OCI-M1 (cell line): ENCODE measurements around the gene TMEM234.
"Not testable (repeated sequence)": the region's sequence is repeated elsewhere in the genome, so short reads cannot be mapped to it uniquely, and the experiment has no call there.

Experiments used
- DNase-seq: peaks from one replicate; lab custom pipeline; 2025; lab: John Stamatoyannopoulos, UW

Gene TMEM234

DNA sequence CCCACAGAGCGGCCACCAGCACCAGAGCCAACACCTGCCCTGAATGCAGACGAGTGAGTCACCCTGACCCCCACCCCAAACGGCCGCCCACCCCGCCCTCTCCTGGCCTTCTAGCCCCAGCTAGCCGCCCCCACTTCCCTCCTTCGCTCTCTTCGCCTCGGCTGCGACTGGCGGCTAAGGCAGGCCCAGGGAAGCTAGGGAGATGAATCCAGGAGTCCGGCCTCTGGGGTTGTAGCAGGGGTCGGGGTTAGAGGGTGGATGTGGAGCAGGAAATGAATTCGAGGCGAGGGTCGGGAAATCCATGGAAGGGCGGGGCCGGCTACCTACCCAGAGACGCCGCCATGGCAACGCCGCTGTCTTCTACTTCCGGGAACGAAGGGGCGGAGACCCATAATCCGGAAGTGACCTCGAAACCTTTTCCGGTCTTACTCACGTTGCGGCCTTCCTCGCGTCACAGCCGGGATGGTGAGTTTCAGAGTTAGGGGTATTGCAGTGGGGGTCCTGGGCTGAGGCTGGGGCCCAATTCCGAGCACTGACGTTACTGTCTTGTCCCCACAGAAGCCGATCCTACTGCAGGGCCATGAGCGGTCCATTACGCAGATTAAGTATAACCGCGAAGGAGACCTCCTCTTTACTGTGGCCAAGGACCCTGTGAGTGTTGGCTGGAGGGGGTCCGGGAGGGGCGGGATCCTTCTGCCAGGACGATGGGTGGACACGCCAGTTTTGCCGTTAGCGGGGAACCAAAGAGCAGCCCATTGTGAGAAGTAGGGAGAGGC lies at the start of gene TMEM234, which contains the start of gene EIF3I:
Gene TMEM234 (minus strand): TSS at position 374 of the 776 bp plus-strand sequence. CDS start 31 bp downstream, at position 343.
Gene EIF3I (plus strand): TSS at position 428 of the 776 bp plus-strand sequence. CDS start 35 bp downstream, at position 463.
- DNase-seq, result peak; percentile 94

DNA sequence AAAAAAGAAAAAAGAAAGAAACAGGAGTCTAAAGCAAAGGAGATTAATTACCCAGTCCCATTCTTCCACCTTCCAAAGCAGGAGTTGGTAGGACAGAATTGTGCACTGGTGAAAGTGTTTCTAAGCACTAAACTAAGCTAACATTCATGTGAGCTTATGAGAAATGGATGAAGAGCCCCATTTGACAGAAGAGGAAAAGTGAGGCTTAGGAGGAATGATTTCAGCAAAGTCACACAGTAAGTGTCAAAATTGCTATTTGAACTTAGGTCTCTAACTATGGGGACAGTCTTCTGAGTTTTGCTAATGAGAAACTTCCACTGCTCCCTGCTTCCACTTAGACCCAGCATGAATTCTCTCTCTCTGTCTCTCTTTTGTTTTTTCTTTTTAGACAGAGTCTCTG lies 47.6 kb upstream of the TMEM234 start:
- DNase-seq, result no peak

DNA sequence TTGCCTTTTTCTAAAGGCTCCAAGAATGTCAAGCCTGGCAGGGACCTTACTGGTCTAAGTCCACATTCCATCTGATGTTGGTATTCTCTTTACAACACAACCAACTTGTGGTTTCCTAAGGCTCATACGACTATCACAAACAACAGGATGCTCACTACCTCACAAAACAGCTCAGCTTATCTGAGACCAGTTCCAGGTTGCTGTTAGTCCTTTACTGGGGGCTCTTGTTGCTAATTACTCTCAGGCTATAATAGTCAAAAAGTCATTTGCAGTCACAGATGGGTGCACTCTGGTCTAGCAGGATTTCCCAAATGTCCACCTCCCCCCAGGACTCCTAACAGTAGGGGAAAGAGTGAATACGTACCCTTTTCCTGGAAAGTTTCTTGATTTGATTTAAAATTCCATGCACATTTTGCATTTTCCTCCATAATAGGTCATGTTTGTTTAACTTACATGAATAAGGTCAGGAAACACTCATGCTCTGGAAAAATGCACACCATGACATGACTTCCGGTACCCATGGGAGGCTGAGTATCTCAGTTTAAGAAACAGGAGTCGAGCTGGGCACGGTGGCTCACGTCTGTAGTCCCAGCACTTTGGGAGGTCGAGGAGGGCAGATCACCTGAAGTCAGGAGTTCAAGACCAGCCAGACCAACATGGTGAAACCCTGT lies 44.9 kb upstream of the TMEM234 start:
- no peak for DNase-seq

DNA sequence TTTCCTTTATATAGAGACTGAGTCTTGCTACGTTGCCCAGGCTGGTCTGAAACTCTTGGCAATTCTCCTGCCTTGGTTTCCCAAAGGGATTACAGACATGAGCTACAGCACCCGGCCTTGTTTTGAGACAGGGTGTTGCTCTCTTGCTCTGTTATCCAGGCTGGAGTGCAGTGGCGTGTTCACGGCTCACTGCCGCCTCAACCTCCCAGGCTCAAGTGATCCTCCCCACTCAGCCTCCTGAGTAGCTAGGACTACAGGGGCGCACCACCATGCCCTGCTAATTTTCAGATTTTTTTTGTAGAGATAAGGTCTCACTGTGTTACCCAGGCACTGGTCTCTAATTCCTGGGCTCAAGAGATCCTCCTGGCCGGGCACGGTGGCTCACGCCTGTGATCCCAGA lies 43.7 kb upstream of the TMEM234 start:
- no peak for DNase-seq

DNA sequence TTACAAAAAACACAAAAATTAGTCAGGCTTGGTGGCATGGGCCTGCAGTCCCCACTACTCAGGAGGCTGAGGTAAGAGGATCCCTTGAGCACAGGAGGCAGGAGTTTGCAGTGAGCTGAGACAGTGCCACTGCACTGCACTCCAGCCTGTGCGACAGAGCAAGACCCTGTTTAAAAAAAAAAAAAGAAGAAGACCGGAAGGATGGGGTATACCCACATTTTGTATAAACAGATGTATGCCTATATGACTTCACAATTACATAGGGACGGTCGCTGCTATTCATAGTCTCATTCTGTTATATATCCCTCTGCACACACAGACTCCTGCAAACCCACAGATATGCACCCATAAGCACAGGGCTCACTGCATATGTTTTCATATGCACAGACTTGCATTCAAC lies 41.6 kb upstream of the TMEM234 start:
- no peak for DNase-seq

DNA sequence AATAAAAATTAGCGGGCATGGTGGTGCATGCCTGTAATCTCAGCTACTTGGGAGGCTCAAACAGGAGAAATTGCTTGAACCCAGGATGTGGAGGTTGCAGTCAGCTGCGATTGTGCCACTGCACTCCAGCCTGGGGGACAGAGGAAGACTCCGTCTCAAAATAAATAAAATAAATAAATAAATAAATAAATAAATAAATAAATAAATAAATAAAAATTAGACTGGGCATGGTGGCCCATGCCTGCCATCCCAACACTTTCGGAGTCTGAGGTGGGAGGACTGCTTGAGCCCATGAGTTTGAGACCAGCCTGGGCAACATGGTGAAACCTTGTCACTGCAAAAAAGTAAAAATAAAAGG lies 41.1 kb upstream of the TMEM234 start:
- DNase-seq, result not testable (repeated sequence)

DNA sequence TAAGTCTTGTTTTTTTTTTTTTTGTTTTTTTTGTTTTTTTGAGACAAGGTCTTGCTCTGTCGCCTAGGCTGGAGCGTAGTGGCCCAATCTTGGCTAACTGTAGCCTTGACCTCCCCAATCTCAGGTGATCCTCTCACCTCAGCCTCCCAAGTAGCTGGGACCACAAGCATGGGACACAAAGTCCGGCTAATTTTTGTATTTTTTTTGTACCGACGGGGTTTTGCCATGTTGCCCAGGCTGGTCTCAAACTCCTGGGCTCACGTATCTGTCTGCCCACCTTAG lies 35.0 kb upstream of the TMEM234 start:
- DNase-seq, result no peak

DNA sequence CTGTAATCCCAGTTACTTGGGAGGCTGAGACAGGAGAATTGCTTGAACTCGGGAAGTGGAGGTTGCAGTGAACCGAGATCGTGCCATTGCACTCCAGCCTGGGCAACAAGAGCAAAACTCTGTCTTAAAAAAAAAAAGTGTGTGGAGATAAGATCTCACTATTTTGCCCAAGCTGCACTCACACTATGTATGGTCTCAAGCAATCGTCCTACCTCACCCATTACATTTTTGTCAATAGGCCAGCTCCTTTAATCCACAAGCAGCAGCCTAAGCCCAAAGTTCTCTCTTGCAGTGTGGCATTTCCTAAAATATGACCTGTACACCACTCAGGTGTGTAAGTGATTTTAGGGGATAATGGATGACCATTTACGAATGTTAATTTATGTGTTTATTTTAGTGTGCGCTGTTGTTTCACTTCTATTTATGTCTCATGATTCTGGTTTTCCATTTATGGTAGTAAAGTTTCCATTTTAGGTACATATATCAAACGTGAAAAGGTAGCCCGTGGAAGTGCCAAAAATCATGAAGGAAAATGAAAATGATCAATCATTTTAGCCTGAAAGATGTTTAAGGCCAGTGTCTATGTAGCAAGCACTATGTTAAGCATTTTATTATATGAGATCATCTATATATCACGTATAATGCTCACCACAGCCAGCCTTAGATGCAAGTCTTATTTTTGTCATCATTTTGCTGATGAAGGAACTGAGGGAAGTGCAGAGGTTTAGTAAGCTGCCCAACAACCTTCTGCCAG lies 34.5 kb upstream of the TMEM234 start:
- no peak for DNase-seq

DNA sequence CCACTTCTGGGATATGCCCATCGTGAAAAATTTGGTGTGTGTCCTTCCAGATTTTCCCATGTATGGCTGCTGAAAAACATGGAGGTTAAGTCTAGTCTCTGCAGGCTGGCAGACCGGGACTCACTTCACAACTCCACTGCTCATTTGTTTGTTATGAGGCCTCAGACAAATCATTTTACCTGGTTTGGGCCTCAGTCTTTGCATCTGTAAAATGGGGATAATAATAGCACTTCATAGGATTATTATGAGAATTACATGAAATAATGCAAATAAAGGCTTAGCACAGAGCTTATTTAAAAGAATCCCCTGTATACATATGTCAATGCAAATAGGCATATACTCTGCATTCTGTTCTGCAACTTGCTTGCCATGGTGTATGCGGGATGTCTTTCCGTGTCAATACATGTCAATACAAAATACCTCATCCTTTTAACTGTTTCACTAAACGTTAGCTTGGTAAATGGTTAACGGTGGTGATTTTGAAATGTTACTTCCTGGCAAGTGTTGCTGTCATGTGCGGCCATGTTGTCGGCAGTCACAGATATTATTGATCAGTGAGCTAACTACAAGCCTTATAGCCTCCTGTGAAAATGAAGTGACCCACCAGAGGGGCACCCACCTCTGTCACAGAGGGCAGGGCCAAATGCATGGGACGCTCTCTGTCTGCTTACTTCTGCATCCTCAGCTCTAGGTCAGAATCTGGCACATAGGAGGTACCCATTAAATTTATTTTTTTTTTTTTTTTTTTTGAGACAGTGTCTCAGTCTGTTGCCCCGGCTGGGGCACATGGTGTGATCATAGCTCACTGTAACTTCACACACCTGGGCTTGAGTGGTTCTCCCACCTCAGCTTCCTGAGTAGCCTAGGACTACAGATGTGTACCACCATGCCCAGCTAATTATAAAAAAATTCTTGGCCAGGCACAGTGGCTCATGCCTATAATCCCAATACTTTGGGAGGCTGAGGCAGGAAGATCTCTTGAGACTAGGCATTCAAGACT lies 33.2 kb upstream of the TMEM234 start:
- no peak for DNase-seq

DNA sequence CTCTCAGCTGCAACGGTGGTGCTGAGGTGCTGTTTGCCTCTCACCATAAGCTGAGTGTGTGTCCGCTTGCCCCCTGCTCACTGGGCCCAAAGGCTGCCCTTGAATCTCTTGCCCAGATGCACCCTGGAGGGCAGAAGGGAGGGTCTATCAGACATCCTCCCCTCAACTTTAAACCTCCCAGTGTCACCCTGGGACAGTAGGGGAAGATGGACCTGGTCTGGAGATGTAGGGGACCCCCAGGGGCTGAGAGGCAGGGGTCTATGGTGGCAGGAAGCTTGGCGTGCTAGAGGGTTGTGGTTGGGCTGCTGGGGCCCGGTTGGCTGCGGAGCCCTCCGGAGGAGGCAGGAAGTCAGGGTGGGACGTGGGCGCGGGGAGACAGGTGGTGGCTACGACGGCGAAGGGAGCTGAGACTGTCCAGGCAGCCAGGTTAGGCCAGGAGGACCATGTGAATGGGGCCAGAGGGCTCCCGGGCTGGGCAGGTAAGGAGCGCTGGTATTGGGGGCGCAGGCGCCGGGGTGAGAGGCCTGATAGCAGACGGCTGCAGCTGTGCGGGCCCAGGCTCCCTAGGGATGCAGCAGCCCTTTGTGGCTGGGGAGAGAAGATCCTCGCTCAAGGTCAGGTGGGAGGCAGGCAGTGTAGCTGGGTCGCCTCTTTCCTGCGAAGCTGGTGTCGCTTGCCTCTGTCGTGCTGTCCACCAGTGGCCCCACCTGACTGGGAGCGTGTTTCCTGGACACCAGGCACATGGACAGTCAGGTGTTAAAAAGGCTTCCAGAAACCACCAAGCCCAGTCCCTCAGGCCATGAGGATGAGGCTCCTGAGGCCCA lies 29.0 kb upstream of the TMEM234 start, which contains the start of gene LCK:
Gene LCK (plus strand): TSS at position 373 of the 824 bp plus-strand sequence. CDS start 23,065 bp downstream, outside the sequence.
- DNase-seq, result no peak

DNA sequence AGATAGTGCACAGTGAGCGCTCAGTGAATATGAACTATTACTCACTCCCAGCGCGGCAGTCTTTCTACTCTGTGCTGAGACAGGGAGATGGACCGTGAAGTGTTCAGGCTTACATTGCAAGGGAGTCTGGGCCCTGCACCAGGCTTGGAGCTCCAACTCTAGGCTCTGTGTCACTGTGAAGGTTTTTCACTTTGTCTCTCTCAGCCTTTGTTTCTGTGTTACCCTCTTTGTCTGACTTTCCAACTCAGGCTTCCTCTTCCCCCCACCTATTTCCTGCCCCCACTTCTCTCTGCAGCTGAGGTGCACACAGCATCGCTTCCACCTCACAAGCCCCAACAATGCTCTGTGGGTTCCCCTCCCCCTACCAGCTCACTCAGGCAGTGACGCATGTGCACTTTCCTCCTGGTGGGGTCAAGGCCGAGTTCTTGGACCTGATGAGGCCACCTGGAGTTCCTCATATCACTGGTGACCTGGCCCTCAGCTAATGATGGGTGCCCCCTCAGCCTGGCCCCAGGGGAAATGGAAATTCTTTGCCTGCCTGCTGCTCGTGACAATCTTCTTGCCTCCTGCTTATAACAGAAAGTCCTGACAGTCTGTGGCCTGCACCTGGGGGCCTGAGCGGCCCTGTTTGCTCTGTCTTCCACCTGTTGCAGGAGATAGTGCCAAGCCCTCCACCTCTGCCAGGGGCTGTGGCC lies 27.8 kb upstream of the TMEM234 start:
- DNase-seq, result no peak

DNA sequence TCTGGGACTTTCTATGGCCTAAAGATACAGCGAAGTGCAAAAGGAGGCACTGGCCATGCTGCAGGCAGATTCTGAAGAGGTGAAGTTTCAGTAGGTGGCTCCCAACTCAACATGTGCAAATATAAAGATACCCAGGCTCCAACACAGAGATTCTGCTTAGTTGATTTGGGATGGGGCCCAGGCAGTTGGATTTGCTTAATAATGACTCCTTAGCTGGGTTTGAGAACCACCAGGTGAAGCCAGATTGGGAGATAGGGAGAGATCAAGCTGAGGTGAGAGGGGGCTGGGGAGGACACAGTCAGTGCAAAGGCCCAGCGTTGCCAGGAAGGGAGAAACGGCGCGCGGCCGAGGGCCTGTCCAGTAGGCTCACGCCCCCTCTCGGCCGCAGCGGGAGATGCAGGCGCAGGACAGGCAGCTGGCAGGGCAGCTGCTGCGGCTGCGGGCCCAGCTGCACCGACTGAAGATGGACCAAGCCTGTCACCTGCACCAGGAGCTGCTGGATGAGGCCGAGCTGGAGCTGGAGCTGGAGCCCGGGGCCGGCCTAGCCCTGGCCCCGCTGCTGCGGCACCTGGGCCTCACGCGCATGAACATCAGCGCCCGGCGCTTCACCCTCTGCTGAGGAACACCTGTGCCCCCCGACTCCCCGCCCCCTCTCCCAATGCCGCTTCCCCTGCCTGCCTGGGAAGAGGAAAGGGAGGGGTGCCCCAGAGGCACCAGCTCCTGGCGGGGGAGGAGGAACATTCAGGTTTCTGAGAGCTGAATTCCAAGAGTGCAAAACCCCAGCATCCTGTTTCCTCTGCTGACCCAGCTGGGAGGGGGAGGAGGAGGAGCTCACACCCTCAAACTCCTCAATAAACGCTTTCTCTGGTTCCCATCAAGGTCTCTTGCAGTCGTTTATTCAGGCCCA lies 26.1 kb upstream of the TMEM234 start:
- peak; percentile 73 for DNase-seq

DNA sequence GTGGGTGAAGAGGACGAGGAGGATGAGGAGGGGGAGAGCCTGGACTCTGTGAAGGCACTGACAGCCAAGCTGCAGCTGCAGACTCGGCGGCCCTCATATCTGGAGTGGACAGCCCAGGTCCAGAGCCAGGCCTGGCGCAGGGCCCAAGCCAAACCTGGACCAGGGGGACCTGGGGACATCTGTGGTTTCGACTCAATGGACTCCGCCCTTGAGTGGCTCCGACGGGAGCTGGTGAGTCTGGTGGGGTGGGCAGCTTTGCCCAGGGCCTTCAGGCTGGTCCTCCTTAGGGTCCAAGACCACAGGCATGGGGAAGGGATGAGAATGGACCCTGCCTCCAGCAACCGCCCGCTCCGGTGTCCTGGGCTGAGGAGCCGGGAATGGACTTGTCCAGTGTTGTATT lies 25.3 kb upstream of the TMEM234 start:
- DNase-seq, result no peak

DNA sequence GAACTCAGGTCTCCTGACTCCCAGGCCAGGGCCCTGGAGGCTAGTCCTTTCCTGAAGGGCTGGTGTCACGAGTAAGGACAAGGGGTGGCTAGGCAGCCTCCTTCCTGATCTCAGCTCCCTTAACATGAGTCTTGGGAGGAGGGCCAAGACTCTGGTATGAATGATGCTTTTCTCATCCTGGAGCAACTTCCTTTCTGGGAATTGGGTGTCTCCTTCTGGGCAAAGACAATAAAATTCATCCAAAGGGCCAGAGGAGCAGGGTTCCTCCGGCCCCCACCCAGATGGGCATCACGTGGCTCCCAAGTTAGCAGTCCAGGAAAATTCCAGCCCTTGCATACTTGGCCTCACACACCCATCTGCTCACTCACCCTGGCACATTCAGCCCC lies 24.7 kb upstream of the TMEM234 start, which contains the start of gene FAM167B:
Gene FAM167B (plus strand): TSS at position 335 of the 386 bp plus-strand sequence. CDS start 200 bp downstream, outside the sequence.
- no peak for DNase-seq

DNA sequence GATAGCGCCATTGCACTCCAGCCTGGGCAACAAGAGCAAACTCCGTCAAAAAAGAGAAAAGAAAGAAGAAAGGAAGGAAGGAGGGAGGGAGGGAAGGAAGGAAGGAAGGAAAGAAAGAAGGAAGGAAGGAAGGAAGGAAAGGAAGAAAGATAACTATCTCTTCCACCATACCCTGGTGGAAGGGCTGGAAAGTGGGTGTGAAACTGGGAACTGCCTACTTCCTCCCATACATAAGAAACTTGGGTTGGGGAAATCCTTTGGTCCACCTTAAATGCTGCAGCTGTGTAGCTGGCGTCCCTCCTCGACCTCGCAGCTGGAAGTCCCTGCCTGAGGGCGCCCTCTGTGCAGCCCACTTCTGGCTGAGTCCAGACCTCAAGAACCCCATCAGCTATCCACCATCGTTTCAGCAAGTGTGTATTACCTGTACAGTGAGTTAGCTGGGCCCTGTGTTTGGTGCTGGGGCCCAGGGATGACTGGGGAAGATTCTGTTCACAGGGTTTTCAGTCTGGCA lies 20.2 kb upstream of the TMEM234 start:
- DNase-seq, result peak; percentile 33

DNA sequence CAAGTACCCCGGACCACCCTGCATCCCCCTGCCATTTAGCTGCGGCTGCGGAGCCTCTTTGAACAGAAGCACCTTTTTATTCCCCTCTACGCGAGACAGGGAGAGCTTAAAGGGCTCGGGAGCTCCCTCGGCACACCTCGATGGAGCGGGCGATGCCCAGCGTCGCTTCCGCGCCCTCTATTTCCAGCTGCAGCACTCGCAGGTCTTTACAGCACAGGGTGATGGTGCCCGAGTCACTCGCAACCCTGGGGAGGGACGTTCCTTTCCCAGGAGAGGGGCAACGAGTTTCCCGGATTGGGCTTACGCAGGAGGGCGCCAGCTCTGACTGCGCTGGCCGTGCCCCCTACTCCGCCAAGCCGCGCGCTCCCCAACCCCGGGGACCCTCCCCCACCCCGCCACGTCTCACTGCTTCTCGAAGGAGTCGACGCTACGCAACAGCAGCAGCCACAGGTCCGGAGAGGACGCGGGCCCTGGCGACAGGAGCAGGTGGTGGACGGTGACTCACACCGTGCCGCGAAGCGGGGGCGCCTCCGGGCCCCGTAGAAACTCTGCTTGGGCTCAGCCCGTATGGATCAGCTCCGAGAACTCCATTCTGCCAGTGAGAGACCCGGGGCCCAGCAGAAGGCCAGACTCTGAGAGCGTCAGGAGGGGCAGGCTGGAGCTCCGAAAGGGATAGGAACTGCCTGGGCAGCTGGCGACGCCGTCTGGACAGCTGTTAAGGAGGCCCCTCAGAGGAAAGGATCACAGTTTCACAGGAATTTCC lies 19.0 kb upstream of the TMEM234 start:
- peak; percentile 52 for DNase-seq

DNA sequence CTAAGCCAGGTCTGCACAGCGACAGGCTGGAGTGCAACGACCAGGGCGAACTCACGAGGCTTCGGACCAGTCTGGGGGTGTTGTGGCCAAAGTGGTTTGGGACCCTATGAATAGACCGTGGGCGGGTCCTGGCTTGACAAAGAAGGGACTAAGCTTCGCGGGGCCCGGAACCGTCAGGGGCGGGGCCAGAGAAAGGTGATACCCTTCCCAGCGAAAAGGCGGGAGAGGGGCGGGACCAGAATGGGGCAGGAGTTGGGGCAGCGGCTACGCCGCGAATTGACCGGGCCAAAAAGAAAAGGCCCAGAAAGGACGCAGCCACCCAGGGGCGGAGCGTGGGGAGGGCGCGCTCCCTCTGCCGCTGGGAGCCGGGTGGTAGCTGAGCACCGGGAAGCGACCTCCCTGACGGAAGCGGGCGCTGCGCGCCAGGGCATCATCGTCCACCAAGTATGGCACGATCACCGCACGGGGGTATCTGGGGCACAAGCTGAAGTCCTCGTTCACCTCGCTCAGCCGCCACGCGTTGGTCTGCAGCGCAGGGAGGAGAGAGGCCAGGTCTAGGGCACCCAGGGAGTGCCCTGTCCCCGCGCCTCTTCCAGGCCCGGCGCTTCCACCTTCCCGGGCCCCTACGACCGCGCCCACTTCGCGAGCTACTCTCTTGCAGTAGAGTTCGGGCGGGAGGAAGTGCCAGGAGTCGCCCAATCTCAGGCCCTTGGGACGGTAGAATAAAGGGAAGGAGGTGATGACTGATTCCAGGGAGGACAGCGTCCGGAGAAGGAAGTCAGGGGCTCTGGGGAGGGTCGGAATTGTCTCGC lies 18.2 kb upstream of the TMEM234 start:
- DNase-seq, result peak; percentile 71
